ENCODE results near the gene ATXN1. TPM values are rescaled to one million over a fixed set of nuclear protein-coding genes. Genes with fewer than 3 reads are reported as not detected.

ATXN1 gene
- total RNA-seq, 1 experiment from 2014 or later: 25.6 TPM

GRCh38 chr6:16755544-16755943, 5.7 kb downstream of the ATXN1 start:
- CTCF ChIA-PET: no interaction called here

GRCh38 chr6:16754876-16755275, 6.4 kb downstream of the ATXN1 start:
- Histone ChIP-seq H3K9me3 (ENCODE audit: low read depth, low read length, poor library complexity, severe bottlenecking) (no peaks in the 10 kb centered on the region), H3K4me1 (ENCODE audit: insufficient read depth, low read length, poor library complexity, severe bottlenecking) (peaks cover 62% of the 10 kb centered on the region), H3K27ac (ENCODE audit: low read depth, low read length, poor library complexity, severe bottlenecking) (peak overlapping the region; percentile 1), H3K36me3 (ENCODE audit: insufficient read depth, low read length, poor library complexity, severe bottlenecking) (no peaks in the 10 kb centered on the region), H3K27me3 (replicated peaks; ENCODE audit: insufficient read depth, low read depth, low read length, poor library complexity) (no peaks in the 10 kb centered on the region), H3K4me3 (ENCODE audit: low read depth, low read length, poor library complexity, severe bottlenecking) (no peak overlapping the region)
- intact Hi-C loops (cut with micrococcal nuclease; ENCODE audit: unreplicated experiment): no loop called here
- ChIA-PET CTCF (no interaction called here), POLR2A (ENCODE audit: low non-redundant PET) (no interaction called here)
- DNase-seq (ENCODE audit: low spot score): no peak
- no TSS peak for BruUV-seq (replicated peaks)
- TF ChIP-seq EZH2 (IDR thresholded peaks at IDR 0.05; ENCODE audit: borderline replicate concordance, low read depth, low read length, poor library complexity, severe bottlenecking): no peak

More at GRCh38 chr6:16755544-16755943, 5.7 kb downstream of the ATXN1 start:
- BruUV-seq (replicated peaks): no TSS peak
- no peak for TF ChIP-seq CTCF (conservative IDR thresholded peaks at IDR 0.05; ENCODE audit: low read depth, low read length)
- TF ChIP-seq EZH2 (IDR thresholded peaks at IDR 0.05; ENCODE audit: borderline replicate concordance, low read depth, low read length, poor library complexity, severe bottlenecking): no peak
- H3K27ac ChIP-seq (ENCODE audit: low read depth, low read length, poor library complexity, severe bottlenecking): no peak overlapping the region
- H3K36me3 ChIP-seq (ENCODE audit: insufficient read depth, low read length, poor library complexity, severe bottlenecking): no peaks in the 10 kb centered on the region
- POLR2A ChIA-PET (ENCODE audit: low non-redundant PET): no interaction called here
- no peak for DNase-seq (ENCODE audit: low spot score)
- no peaks in the 10 kb centered on the region for H3K9me3 ChIP-seq (ENCODE audit: low read depth, low read length, poor library complexity, severe bottlenecking)
- no peaks in the 10 kb centered on the region for H3K27me3 ChIP-seq (replicated peaks; ENCODE audit: insufficient read depth, low read depth, low read length, poor library complexity)
- intact Hi-C loops (cut with micrococcal nuclease; ENCODE audit: unreplicated experiment): no loop called here
- peaks cover 62% of the 10 kb centered on the region for H3K4me1 ChIP-seq (ENCODE audit: insufficient read depth, low read length, poor library complexity, severe bottlenecking)
- no peak overlapping the region for H3K4me3 ChIP-seq (ENCODE audit: low read depth, low read length, poor library complexity, severe bottlenecking)

GRCh38 chr6:16754274-16754673, 7.0 kb downstream of the ATXN1 start:
- H3K4me3 ChIP-seq (ENCODE audit: low read depth, low read length, poor library complexity, severe bottlenecking): no peak overlapping the region
- H3K36me3 ChIP-seq (ENCODE audit: insufficient read depth, low read length, poor library complexity, severe bottlenecking): no peaks in the 10 kb centered on the region
- H3K27ac ChIP-seq (ENCODE audit: low read depth, low read length, poor library complexity, severe bottlenecking): peak overlapping the region; percentile 1
- TF ChIP-seq CTCF (conservative IDR thresholded peaks at IDR 0.05; ENCODE audit: low read depth, low read length): no peak
- TF ChIP-seq EZH2 (IDR thresholded peaks at IDR 0.05; ENCODE audit: borderline replicate concordance, low read depth, low read length, poor library complexity, severe bottlenecking): no peak
- H3K9me3 ChIP-seq (ENCODE audit: low read depth, low read length, poor library complexity, severe bottlenecking): no peaks in the 10 kb centered on the region
- no TSS peak for BruUV-seq (replicated peaks)
- no peak for DNase-seq (ENCODE audit: low spot score)
- no peaks in the 10 kb centered on the region for H3K27me3 ChIP-seq (replicated peaks; ENCODE audit: insufficient read depth, low read depth, low read length, poor library complexity)
- peaks cover 62% of the 10 kb centered on the region for H3K4me1 ChIP-seq (ENCODE audit: insufficient read depth, low read length, poor library complexity, severe bottlenecking)
- CTCF ChIA-PET: no interaction called here
- intact Hi-C loops (cut with micrococcal nuclease; ENCODE audit: unreplicated experiment): no loop called here
- POLR2A ChIA-PET (ENCODE audit: low non-redundant PET): no interaction called here

- Histone ChIP-seq H3K27ac (ENCODE audit: low read depth, low read length, poor library complexity, severe bottlenecking) (peak overlapping the region; percentile 73), H3K36me3 (ENCODE audit: insufficient read depth, low read length, poor library complexity, severe bottlenecking) (no peaks in the 10 kb centered on the region), H3K27me3 (replicated peaks; ENCODE audit: insufficient read depth, low read depth, low read length, poor library complexity) (no peaks in the 10 kb centered on the region), H3K4me3 (ENCODE audit: low read depth, low read length, poor library complexity, severe bottlenecking) (no peak overlapping the region), H3K9me3 (ENCODE audit: low read depth, low read length, poor library complexity, severe bottlenecking) (no peaks in the 10 kb centered on the region), H3K4me1 (ENCODE audit: insufficient read depth, low read length, poor library complexity, severe bottlenecking) (peaks cover 52% of the 10 kb centered on the region)
- BruUV-seq (replicated peaks): no TSS peak
- ChIA-PET POLR2A (ENCODE audit: low non-redundant PET) (interaction anchor here (0.5 to 0.6 kb wide), 2 partner anchors 10 to 23 kb away, joined by 3 to 6 read pairs; no protein-coding TSS in a partner anchor), CTCF (no interaction called here)
- intact Hi-C loops (cut with micrococcal nuclease; ENCODE audit: unreplicated experiment): no loop called here
- TF ChIP-seq CTCF (conservative IDR thresholded peaks at IDR 0.05; ENCODE audit: low read depth, low read length) (no peak), EZH2 (IDR thresholded peaks at IDR 0.05; ENCODE audit: borderline replicate concordance, low read depth, low read length, poor library complexity, severe bottlenecking) (no peak)
- no peak for DNase-seq (ENCODE audit: low spot score)
Observed at GRCh38 chr6:16753341-16753740, 7.9 kb downstream of the ATXN1 start.
